ENCODE results near the gene CBLC.

DNA sequence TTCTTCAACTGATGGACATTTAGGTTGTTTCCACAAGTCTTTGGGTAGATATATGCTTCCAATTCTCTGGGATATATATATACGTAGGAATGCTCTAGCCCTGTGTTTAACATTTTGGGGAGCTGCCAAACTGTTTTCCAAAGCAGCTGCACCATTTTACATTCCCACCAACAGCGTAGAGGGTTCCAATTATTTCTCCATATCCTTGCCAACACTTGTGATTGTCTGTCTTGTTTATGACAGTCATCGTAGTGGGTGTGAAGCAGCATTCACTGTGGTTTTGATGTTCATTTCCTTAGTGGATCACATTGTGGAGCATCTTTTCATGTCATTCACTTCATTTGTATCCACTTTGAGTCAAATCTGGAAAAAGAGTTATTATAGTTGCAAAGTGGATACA is 4.7 kb upstream of the CBLC start:
- no peak for TF ChIP-seq POLR2A (IDR thresholded peaks at IDR 0.05)
- no peak for TF ChIP-seq CTCF (IDR thresholded peaks at IDR 0.05)
